ENCODE measurements around the gene GARRE1. TPM values are rescaled to one million over a fixed set of nuclear protein-coding genes. Genes with fewer than 3 reads are reported as not detected.

Gene GARRE1
- total RNA-seq, 2 experiments from 2014 or later, result 7.2 to 8.1 TPM

GRCh38 chr19:34300962-34301361 lies 46.6 kb downstream of the GARRE1 start:
- ChIA-PET CTCF (interaction anchor here (0.7 kb wide), 1 partner anchor 43 kb away, joined by 3 read pairs; no protein-coding TSS in a partner anchor), POLR2A (interaction anchor here (0.7 to 1.1 kb wide), 3 partner anchors 14 to 51 kb away, joined by 3 read pairs; no protein-coding TSS in a partner anchor)
- Mint-ChIP-seq H3K36me3 (ENCODE audit: low read depth) (peaks cover 7% of the 10 kb centered on the region), H3K4me3 (no peak overlapping the region), H3K4me1 (ENCODE audit: low read depth) (no peaks in the 10 kb centered on the region), H3K27ac (no peak overlapping the region), H3K9me3 (no peaks in the 10 kb centered on the region), H3K27me3 (no peaks in the 10 kb centered on the region)
- no peak for ATAC-seq
- TF ChIP-seq CTCF (IDR thresholded peaks at IDR 0.05), result no peak
- no peak for DNase-seq
- intact Hi-C loops (cut with micrococcal nuclease), result no loop called here

Other genes starting within 250 kb of the GARRE1 start
- 10 to 100 TPM; 98.6 to 99.3 TPM for gene LSM14A, start 82.0 kb upstream of the GARRE1 start, total RNA-seq
- 100 to 1,000 TPM; 847 to 870 TPM for gene GPI, start 110.6 kb downstream of the GARRE1 start, total RNA-seq
- gene PDCD2L, start 149.8 kb downstream of the GARRE1 start, total RNA-seq, result 10 to 100 TPM; 39.9 to 42.1 TPM
- gene UBA2, start 173.8 kb downstream of the GARRE1 start, total RNA-seq, result 100 to 1,000 TPM; 134 to 149 TPM
- gene WTIP, start 227.2 kb downstream of the GARRE1 start, total RNA-seq, result under 1 TPM; 0.54 to 0.63 TPM